Epithelial cell of esophagus (primary cell): ENCODE data around the gene SIRPA.

Experiments
- DNase-seq: peaks from one replicate; pipeline ENCODE4 v3.0.0; 2010; ENCODE audit warnings: low read depth
- H3K4me3 ChIP-seq: 2 replicates; pipeline ENCODE4 v1.5.1; 2011; ENCODE audit warnings: mild to moderate bottlenecking, low read length, control low read depth
- CTCF ChIP-seq: IDR thresholded peaks from 2 replicates; pipeline ENCODE4 v1.5.1; 2011; ENCODE audit warnings: low read depth, mild to moderate bottlenecking, low read length, control low read depth, inconsistent platforms; ENCODE audit not compliant: insufficient read depth; ENCODE audit errors: missing control alignments

SIRPA gene

DNA sequence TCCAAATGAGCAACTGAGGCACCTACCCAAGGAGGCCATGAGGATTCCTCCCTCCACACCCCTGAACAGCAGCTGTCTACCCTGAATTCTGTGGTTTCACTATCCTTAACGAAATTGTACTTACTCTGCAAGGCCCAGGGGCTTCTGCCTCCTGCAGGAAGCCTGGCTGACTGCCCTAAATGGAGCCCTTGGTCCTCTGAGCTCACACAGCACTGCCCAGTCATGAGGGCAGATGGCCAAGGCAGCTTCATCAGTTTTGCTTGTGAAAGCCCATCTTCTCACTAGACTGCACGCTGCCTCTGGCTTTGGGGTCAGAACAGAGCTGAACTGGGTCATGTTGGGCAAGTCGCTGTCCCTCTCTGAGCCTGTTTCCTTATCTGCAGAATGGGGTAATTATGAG, 26.4 kb upstream of the SIRPA start:
- no peak overlapping the region for H3K4me3 ChIP-seq
- DNase-seq = no peak
- no peak for TF ChIP-seq CTCF

- no peak overlapping the region for H3K4me3 ChIP-seq
- DNase-seq = no peak
- no peak for TF ChIP-seq CTCF
These were observed 24.9 kb upstream of the SIRPA start for GRCh38 chr20:1870323-1870722.

DNA sequence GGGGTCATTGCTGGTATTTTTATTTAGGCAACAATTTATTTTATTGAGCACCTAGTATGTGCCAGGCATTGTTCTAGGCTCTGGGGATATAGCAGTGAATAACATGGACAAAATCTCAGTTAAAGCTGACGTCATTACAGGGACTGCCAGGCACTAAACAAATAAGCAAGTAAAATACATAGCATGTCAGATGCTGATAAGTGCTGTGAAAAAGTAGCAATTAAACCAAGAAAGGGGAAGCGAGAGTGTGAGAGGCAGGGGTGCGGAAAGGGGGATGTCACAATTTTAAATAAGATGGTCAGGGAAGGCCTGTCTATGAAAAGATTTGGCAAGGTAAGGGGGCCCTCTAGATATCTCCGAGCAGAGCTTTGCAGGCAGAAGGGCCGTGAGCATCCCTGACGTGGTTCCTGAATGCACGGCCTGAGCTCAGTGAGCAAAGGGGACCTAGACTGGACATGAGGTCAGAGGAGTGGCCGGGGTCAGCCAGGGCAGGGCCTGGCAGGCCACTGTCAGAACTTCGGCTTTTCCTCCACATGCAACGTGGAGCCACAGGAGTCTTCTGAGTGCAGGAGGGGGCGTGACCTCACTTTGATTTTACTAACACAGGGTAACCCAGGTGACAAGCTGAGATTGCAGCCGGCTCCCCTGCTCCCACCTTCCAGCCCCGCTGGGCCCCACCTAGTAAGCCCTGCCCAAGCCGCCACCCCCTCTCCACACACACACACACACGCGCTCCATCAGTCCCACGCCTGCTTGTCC, 24.2 kb upstream of the SIRPA start:
- no peak for DNase-seq
- TF ChIP-seq CTCF = no peak
- no peak overlapping the region for H3K4me3 ChIP-seq

DNA sequence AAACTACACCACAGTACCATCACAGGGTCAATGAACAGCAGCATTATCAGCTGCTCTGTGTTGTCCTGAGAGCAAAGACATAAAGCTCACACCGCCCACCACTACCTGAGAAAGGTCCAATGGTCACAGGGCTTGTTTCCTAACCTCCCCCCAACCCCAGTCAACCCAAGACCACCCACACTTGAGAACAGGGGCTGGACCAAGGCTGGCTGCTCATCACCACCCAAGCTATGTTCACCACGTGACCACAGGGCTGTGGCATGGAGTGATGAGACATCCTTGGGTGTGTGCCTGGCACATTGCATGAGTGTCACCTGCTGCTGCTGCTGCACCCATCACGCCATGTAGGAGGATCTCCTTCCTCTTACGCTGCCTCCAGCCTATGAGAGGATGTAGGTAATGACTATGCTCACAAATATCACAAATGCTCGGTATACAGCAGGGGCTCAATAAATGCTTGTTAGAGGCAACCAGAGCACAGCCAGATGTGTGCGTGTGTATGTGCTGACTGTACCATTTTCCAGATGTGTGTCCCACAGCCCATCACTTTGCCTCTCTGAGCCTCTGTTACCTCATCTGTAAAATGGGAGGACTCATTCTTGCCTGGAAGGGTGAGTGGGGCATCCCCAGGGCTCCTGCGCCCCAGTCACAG, 23.3 kb upstream of the SIRPA start:
- DNase-seq = peak; percentile 63
- H3K4me3 ChIP-seq = no peak overlapping the region
- TF ChIP-seq CTCF = no peak

DNA sequence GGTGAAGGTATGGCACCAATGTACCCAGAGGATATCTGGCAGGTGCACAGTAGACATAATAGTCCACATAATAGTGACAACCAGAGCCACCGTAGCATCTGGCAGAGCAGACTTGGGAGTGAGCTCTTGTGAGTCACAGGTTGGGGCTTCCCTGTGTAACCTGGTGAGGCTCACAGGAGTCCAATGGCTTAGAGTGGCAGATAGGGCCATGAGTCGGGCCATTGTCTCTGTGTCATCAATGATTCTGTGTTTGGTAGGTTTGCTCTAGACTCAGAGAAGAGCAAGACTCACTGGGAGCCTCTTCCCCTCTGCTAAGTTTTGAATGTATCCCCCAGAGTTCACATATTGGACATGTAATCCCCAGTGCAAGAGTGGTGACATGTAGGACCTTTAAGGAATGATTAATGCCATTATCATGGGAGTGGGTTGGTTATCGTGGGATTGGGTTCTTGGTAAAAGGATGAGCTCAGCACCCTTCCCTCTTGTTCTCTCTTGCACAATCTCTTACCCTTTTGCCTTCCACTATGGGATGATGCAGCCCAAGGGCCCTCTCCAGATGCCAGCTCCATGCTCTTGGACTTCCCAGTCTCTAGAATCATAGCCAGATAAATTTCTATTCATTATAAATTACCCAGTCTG, 22.6 kb upstream of the SIRPA start:
- TF ChIP-seq CTCF = no peak

DNA sequence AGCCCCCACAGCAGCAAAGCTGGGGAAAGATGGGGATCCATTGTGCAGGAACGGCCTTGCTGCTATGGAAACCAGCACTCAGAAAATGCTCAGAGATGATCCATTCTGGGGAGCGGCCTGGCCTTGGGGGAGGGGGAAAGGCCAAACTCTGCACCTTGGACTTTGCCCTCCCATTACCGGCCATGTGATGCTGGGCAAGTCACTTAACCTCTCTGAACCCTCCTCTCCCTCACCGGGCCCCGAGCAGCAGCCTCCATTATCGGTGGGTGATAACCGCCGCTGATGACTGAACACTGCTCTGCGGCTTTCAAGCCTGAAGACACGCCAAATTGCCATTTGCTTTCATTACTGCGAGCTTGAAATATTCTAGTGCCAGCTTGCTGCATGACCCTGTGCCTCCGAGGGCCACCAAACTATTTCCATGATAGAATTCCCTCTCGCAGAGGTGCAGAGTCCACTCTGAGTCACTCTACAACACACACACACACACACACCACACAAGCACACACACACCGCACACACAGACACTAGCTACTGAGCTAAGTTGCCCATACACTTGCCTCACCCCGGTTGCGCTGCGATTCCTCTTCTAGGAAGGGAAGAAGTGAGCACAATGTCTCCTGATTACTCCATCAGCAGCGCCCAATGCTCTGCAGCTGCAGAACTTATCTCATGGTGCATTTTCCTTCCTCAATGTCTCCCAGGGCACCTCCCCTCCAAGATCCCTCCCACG, 20.6 kb upstream of the SIRPA start:
- no peak for TF ChIP-seq CTCF
- no peak overlapping the region for H3K4me3 ChIP-seq
- DNase-seq = no peak

More for the DNA sequence above, 22.6 kb upstream of the SIRPA start:
- peak; percentile 62 for DNase-seq
- no peak overlapping the region for H3K4me3 ChIP-seq
